ENCODE data around the gene CREB1. TPM values are rescaled to one million over a fixed set of nuclear protein-coding genes. Genes with fewer than 3 reads are reported as not detected.
A peak's percentile ranks its signal among the peaks of the same experiment; 100 is the strongest.

CREB1 gene
- total RNA-seq, 8 experiments from 2014 or later = 12.6 to 41.0 (median 32.9) TPM

DNA sequence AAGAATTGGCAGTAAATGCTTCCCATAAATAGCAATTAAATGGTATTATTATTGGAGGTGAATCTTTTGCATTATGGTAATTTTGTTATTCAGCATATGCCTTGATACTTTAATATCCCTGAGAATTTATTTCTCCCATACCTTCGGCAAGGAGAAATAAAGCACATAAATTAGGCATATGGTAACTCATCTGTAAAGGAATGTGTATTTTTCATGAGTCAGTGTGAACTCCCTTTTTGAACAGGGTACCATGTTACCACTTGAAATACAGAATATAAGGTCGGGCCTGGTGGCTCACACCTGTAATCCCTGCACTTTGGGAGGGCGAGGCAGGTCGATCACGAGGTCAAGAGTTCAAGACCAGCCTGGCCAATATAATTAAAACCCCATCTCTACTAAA, 77.1 kb downstream of the CREB1 start:
- Histone ChIP-seq H3K4me3 (no peak overlapping the region), H3K27ac (no peak overlapping the region), H3K4me1 (replicated peaks in 1 of 2) (no peaks in the 10 kb centered on the region)
- in situ Hi-C loops (cut with MboI; ENCODE audit: low pct_unique_long_range_greater_than_20kb in 2 of 9, low sequenced_read_pairs in 9 of 9, unreplicated experiment in 9 of 9) = no loop called here
- 0 to 100% (median 87%) methylated on average over 1 to 5 of the region's 5 CpGs; no CpG with 5 or more reads in 1 of the 10 experiments for WGBS, 10 experiments
- peak in 3 of 8 experiments; percentile 81 to 88 (median 88) for ATAC-seq (replicated peaks in 6 of 8)

DNA sequence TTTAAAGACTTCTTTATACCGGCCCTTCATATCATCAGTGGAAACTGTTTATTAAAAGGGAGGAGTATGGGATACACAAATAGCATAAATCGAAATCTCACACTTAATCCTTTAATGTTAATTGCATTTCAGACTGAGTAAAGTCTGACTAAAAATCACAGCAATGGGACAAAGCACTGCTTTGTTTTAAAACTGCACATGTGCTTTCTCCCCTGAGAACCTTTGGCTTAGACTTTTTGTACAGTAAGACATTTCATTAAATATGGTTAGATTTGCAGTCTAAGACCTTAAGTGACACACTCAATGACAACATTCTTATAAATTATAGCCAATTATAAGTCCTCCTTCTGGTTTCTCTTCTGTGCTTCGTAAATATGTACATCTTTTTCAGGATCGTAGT, 83.0 kb downstream of the CREB1 start:
- in situ Hi-C loops (cut with MboI; ENCODE audit: low pct_unique_long_range_greater_than_20kb in 2 of 9, low sequenced_read_pairs in 9 of 9, unreplicated experiment in 9 of 9) = no loop called here
- no peak overlapping the region for H3K27ac ChIP-seq
- H3K4me3 ChIP-seq = no peak overlapping the region
- no peaks in the 10 kb centered on the region for H3K4me1 ChIP-seq (replicated peaks in 1 of 2)
- 44 to 100% (median 87%) methylated on average over 1 to 4 of the region's 4 CpGs for WGBS, 10 experiments
- peak in 1 of 8 experiments; percentile 79 for ATAC-seq (replicated peaks in 6 of 8)

DNA sequence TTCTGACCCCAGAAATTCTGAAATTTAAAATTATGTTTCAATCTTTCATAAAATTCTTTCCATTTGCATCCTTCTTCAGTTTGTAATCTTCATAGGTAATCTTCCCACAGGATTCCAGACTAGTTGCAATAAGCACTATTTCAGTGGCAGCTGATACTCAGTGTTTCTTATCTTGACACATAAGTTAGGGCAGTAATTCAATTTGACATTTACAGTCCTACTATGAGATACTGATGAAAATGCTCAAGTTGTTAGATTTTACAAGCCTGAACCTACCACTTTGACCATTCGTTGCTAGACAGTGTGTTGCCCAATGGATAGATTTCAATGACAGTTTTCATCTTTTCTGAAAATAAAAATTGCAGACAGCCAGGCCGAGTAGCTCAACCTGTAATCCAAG, 85.1 kb downstream of the CREB1 start:
- Histone ChIP-seq H3K4me3 (no peak overlapping the region), H3K27ac (no peak overlapping the region), H3K4me1 (replicated peaks in 1 of 2) (no peaks in the 10 kb centered on the region)
- WGBS, 10 experiments = 80 to 100% (median 100%) methylated on average over 1 to 2 of the region's 2 CpGs; no CpG with 5 or more reads in 3 of the 10 experiments
- no peak for ATAC-seq (replicated peaks in 6 of 8)
- in situ Hi-C loops (cut with MboI; ENCODE audit: low pct_unique_long_range_greater_than_20kb in 2 of 9, low sequenced_read_pairs in 9 of 9, unreplicated experiment in 9 of 9) = no loop called here

DNA sequence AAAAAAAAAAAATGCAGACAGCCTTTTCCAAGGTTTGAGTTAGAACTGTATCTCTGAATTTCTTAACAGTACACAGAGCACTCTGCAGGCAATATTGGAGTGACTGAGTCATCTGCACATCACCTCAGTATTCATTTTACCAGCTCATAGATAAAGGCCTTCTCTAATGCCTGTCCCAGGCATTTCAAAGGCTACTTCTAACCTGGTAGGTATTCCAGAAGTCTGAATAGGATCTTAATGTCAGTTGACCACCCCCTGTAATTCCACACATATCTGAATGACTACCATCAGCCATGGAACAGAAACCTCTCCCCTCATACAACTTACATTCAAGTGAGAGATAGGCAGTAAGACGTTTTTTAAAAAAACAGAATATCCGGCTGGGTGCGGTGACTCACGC, 86.4 kb downstream of the CREB1 start:
- Histone ChIP-seq H3K27ac (no peak overlapping the region), H3K4me3 (no peak overlapping the region), H3K4me1 (replicated peaks in 1 of 2) (no peaks in the 10 kb centered on the region)
- in situ Hi-C loops (cut with MboI; ENCODE audit: low pct_unique_long_range_greater_than_20kb in 2 of 9, low sequenced_read_pairs in 9 of 9, unreplicated experiment in 9 of 9) = no loop called here
- 17 to 93% (median 64%) methylated on average over 1 to 4 of the region's 4 CpGs; no CpG with 5 or more reads in 7 of the 10 experiments for WGBS, 10 experiments
- no peak for ATAC-seq (replicated peaks in 6 of 8)

DNA sequence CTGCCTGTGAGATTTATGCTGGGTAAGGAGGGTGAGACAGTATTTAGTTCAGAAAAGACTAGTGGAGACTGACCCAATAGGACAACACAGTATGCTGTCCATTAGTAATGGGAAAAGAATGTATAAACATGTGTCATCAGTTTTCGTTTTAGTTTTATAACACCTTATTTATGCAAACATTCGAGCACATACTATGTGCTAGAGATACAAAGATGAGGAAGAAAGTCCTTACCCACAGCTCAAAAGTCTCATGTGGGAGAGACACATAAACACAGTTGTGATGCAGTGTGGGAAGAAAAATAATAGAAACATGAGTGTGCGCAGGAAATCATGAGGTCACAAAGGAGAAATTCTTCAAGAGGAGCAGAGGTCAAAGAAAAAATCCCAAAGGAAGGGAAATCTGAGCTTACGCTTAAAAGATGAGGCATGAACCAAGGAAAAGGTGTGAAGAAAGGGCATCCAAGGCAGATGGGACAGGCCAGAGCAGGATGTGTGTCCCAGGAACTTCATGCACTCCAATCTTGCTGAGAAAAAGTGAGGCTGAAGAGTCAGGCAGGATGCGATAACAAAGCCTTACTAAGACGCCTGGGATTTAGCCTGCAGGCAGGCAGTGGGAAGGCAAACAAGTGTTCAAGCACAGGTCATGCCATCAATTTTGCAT, 87.4 kb downstream of the CREB1 start:
- in situ Hi-C loops (cut with MboI; ENCODE audit: low pct_unique_long_range_greater_than_20kb in 2 of 9, low sequenced_read_pairs in 9 of 9, unreplicated experiment in 9 of 9) = no loop called here

DNA sequence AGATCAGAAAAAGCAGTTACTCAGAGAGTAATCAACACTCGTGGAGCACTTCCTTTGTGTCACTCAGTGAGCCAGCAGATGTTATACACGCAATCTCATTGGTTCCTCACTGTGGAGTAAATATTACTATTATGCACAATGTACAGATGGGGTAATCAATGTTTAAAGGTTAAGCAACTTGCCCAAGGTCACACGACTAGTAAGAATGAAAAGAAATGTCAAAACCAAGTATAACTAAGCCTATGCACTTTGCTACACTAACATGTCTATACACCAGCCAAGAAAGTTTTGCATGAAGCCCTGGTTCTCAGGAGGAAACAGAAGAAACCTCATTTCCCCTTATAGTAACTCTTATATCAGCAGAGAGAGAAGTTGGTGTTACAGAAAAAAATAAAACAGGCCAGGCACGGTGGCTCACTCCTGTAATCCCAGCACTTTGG, 90.0 kb downstream of the CREB1 start:
- WGBS, 10 experiments = 56 to 100% (median 82%) methylated on average over 1 to 4 of the region's 4 CpGs; no CpG with 5 or more reads in 2 of the 10 experiments
- no peak overlapping the region for H3K27ac ChIP-seq
- in situ Hi-C loops (cut with MboI; ENCODE audit: low pct_unique_long_range_greater_than_20kb in 2 of 9, low sequenced_read_pairs in 9 of 9, unreplicated experiment in 9 of 9) = no loop called here
- no peak overlapping the region for H3K4me3 ChIP-seq
- peaks cover 5 to 7% of the 10 kb centered on the region in 2 donors for H3K4me1 ChIP-seq (replicated peaks in 1 of 2)
- no peak for ATAC-seq (replicated peaks in 6 of 8)

More for the DNA sequence above, 87.4 kb downstream of the CREB1 start:
- WGBS, 10 experiments = 18 to 98% (median 73%) methylated on average over 1 to 6 of the region's 6 CpGs
- no peaks in the 10 kb centered on the region for H3K4me1 ChIP-seq (replicated peaks in 1 of 2)
- H3K27ac ChIP-seq = no peak overlapping the region
- H3K4me3 ChIP-seq = no peak overlapping the region
- peak in 3 of 8 experiments; percentile 13 to 93 (median 85) for ATAC-seq (replicated peaks in 6 of 8)

DNA sequence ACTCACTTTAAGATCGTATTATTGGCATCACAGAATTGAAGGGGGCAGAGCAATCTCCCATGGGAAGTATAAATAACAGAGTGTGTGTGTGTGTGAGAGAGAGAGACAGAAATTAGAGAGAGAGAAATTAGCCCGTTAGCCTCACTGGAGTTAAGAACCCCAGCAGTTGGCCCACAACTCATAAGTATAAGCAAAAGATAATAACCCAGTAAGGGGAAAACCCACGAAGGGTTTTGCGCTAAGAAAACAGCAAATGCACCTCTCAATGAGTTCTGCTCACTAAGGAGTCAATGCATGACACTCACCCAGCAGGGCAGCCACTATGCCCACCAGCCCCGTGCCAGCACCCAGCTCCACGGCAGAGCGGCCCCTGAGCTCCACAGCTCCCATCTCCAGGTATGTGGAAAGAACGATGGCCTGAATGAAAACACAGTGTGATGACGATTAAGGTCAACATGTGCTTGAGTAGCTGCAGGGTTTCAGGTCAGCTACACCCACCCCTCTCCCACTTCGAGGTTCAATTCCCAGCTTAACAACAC, 91.8 kb downstream of the CREB1 start:
- WGBS, 10 experiments = 86 to 100% (median 93%) methylated on average over 1 to 7 of the region's 10 CpGs; no CpG with 5 or more reads in 3 of the 10 experiments
- in situ Hi-C loops (cut with MboI; ENCODE audit: low pct_unique_long_range_greater_than_20kb in 2 of 9, low sequenced_read_pairs in 9 of 9, unreplicated experiment in 9 of 9) = no loop called here

DNA sequence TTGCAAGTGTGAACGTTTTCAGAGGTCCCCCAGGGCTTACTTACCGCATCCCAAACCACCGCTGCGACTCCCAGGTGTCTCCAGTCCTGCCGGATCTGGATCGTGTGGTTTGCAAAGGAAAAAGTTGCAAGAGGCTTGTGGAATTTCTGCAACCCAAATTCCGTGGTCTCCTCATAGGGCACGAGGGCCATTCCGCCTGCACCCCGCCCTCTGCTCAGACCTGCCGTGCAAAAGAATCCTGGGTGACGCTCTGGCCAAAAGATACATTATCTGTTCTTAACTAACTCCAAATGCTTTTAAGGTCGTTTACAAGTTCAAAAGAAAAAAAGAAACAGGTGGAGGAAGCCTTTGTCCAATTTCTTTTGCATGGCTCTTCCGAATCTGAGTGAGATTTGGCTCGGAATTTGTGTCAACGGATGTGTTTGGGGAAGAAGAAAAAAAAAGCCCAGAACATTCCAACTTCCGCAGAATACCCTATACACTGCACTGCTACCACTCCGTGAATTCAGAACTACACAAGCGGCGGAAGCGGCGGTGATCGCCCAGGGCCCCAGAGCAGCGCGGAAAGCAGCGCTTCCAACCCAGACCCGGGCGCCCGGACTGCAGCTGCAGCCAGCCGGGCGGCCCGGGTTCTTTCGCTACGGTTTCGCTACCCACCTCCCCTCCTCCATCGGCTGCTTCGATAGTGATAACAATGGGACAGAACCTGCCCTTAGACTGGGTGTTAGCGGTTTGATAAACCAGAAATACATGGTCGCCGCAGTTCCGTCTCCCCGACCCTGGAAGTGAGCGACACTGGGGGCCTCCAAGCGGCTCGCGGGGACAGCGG, 94.6 kb downstream of the CREB1 start:
- in situ Hi-C loops (cut with MboI; ENCODE audit: low pct_unique_long_range_greater_than_20kb in 2 of 9, low sequenced_read_pairs in 9 of 9, unreplicated experiment in 9 of 9) = loop anchor here in 1 of 9 experiments (25.0 kb wide), 1 partner anchor 438 kb away; no protein-coding TSS in a partner anchor

More for the DNA sequence above, 91.8 kb downstream of the CREB1 start:
- Histone ChIP-seq H3K4me1 (replicated peaks in 1 of 2) (peaks cover 5 to 7% of the 10 kb centered on the region in 2 donors), H3K27ac (no peak overlapping the region), H3K4me3 (no peak overlapping the region)
- ATAC-seq (replicated peaks in 6 of 8) = no peak

DNA sequence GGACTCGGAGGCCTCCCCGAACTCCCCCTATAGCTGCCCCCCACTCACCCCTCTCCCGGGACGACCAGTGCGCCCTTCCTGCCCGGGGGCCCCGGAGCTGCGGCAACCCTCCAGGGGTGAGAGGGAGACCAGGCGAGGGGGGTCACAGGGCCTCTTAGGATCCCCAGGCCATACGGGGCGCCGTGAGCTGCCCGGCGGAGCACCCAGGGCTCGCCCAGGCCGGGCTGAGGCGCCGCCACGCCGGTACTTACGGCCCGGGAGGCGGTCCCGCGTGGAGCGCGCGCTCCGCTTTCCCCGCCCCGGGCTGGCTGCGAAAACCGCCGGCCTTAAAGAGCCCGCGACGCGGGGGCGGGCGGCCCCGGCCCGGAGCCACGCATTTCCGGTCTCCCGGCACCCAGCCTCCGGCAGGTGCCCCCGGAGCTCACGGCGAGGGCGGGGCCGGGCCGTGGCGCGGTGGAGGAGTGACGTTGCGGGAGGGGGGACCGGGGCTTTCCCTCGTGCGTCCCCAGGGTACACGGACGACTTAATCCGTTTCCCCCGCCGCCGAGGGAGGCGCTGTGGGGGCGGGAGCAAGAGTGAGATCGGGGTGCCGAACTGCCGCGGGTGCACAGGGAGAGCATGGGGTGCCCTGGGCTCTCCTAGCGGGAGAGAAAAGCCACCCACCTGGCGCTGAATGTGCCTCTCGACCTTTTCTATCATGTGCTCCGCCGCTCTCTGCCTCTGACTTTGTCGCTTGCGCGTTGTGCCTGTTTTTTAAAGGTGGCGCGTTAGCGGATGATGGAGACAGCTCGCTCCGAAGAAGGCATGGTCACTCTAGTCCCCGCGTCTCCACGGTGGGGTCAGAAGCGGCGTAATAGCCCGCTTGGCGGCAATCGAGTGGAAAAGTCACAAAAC, 95.5 kb downstream of the CREB1 start, which contains the start of gene METTL21A:
Gene METTL21A, minus strand, starts transcription at position 381 of the 894 bp plus-strand sequence. CDS start 1,019 bp downstream, outside the sequence.
- ATAC-seq (replicated peaks in 6 of 8) = peak; percentile 76 to 87 (median 83)
- Histone ChIP-seq H3K4me1 (replicated peaks in 1 of 2) (peaks cover 5 to 7% of the 10 kb centered on the region in 2 donors), H3K27ac (peak within 1 kb of the TSS; percentile 67 to 81), H3K4me3 (peak within 1 kb of the TSS; percentile 72 to 88 (median 81))
- in situ Hi-C loops (cut with MboI; ENCODE audit: low pct_unique_long_range_greater_than_20kb in 2 of 9, low sequenced_read_pairs in 9 of 9, unreplicated experiment in 9 of 9) = loop anchor here in 1 of 9 experiments (25.0 kb wide), 1 partner anchor 437 kb away; no protein-coding TSS in a partner anchor
- WGBS, 10 experiments = 0% methylated on average over 2 to 11 of the region's 92 CpGs; no CpG with 5 or more reads in 6 of the 10 experiments

More for the DNA sequence above, 94.6 kb downstream of the CREB1 start:
- Histone ChIP-seq H3K4me3 (peak overlapping the region; percentile 72 to 88 (median 81)), H3K4me1 (replicated peaks in 1 of 2) (peaks cover 5 to 7% of the 10 kb centered on the region in 2 donors), H3K27ac (peak overlapping the region; percentile 67 to 81)
- peak; percentile 20 to 56 (median 32) for ATAC-seq (replicated peaks in 6 of 8)
- 0 to 5% (median 2%) methylated on average over 1 to 26 of the region's 47 CpGs for WGBS, 10 experiments

DNA sequence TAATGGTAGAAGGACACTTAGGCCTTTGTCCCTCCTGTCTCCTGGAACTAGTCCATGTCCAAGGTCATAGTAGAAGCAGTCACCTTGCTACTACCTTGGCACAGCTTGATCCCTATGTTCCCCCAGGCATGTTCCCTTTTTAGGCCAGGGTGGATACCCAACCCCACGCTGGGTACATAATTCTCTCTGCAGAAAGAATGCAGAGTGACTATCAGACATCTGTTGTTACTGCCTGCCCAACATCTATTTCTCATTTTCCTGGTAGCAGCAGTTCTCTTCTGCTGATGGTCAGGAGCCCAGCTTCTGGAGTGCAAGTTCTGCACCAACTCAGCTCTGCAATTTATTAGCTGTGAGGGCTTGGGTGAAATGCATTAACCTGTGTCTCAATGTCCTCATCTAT, 99.8 kb downstream of the CREB1 start:
- no peak overlapping the region for H3K27ac ChIP-seq
- H3K4me1 ChIP-seq (replicated peaks in 1 of 2) = no peaks in the 10 kb centered on the region
- in situ Hi-C loops (cut with MboI; ENCODE audit: low pct_unique_long_range_greater_than_20kb in 2 of 9, low sequenced_read_pairs in 9 of 9, unreplicated experiment in 9 of 9) = loop anchor here in 1 of 9 experiments (25.0 kb wide), 1 partner anchor 433 kb away; no protein-coding TSS in a partner anchor
- H3K4me3 ChIP-seq = no peak overlapping the region
- no peak for ATAC-seq (replicated peaks in 6 of 8)
- 40 to 71% (median 62%) methylated on average over 1 of the region's 1 CpG; no CpG with 5 or more reads in 6 of the 10 experiments for WGBS, 10 experiments

DNA sequence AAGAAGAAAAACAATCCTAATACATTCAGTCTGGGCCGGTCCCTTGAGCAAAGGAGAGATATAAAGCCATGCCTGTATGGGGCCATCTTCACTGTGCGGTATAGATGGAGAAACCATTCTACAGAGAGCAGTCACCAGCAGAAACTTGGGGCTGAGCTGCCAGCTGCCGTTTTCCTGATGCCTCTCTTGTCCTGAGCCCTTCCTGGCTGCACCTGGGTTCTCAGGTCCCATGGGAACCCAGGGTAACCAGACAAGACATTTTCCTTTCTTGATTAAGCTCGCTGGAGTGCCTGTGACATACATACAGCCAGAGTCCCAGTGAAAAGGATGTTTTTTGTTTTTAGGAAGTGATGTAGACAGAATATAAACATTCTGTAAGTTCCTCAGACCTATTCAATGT, 100.7 kb downstream of the CREB1 start:
- in situ Hi-C loops (cut with MboI; ENCODE audit: low pct_unique_long_range_greater_than_20kb in 2 of 9, low sequenced_read_pairs in 9 of 9, unreplicated experiment in 9 of 9) = loop anchor here in 1 of 9 experiments (10.0 to 25.0 kb wide), 2 partner anchors 74 to 432 kb away; no protein-coding TSS in a partner anchor
- Histone ChIP-seq H3K4me1 (replicated peaks in 1 of 2) (no peaks in the 10 kb centered on the region), H3K4me3 (no peak overlapping the region), H3K27ac (no peak overlapping the region)
- ATAC-seq (replicated peaks in 6 of 8) = no peak
- 67 to 100% (median 79%) methylated on average over 2 to 3 of the region's 4 CpGs; no CpG with 5 or more reads in 3 of the 10 experiments for WGBS, 10 experiments
